K562 (cell line): Measurements from ENCODE around the gene CACTIN. TPM values are rescaled to one million over a fixed set of nuclear protein-coding genes. Genes with fewer than 3 reads are reported as not detected.

Source experiments
- ATAC-seq: fragments of 200-7000 bp; cut with Tn5 transposase; 3 replicates; pipeline ENCODE4 v1.9.1; 2020; ENCODE audit warnings: moderate library complexity
- BruUV-seq: library from RNA; stranded (reverse); fragments of 400-500 nt; replicated peaks from 2 replicates; lab custom pipeline; 2021; lab: Mats Ljungman, UMichigan
- CTCF ChIA-PET: fragments of 300-600 bp; formaldehyde crosslinking; extraction: SDS; loops from one replicate; lab custom pipeline; 2021; ENCODE audit warnings: low intra/inter-chr PET ratio; lab: Yijun Ruan, JAX
- POLR2A ChIA-PET: fragments of 300-600, 350-650 bp; sonication (Branson Sonifier 250); formaldehyde crosslinking; extraction: SDS; loops from one replicate; lab custom pipeline; 2021; ENCODE audit warnings: antibody characterized with exemption, inconsistent platforms; lab: Yijun Ruan, JAX
- DNase-seq, 4 experiments: peaks; one replicate each; pipeline versions ENCODE4 v3.0.0 to v3.0.0-alpha.2; 2011 to 2018; ENCODE audit warnings: low spot score in 3 of 4, mixed read lengths in 3 of 4; ENCODE audit errors: extremely low read depth in 1 of 4
- FAIRE-seq: peaks from 2 replicates; lab custom pipeline; 2011; peaks lifted over from hg19 to GRCh38; lab: Jason Lieb, UNC
- H2AFZ ChIP-seq: 2 replicates; pipeline ENCODE4 v1.6.0; 2011; ENCODE audit warnings: low read depth, low read length, control low read depth, inconsistent platforms
- H3K27ac ChIP-seq: fragments of 200-600 bp; 3 replicates; pipeline ENCODE4 v1.8.0; 2011; ENCODE audit warnings: low read depth, mild to moderate bottlenecking, control low read depth, inconsistent platforms, low read length, moderate library complexity, mixed read lengths; ENCODE audit errors: extremely low read depth
- H3K27me3 ChIP-seq, 2 experiments: fragments of 300-600 bp in 1 of 2; 2 replicates in 1 of 2; 3 replicates in 1 of 2; pipeline versions ENCODE4 v1.6.0 to v1.8.0; 2011; ENCODE audit warnings: inconsistent platforms in 2 of 2, low read length in 2 of 2, mild to moderate bottlenecking in 1 of 2, mixed read lengths in 1 of 2, moderate library complexity in 1 of 2; ENCODE audit not compliant: control insufficient read depth in 2 of 2, insufficient read depth in 2 of 2
- H3K36me3 ChIP-seq: fragments of 300-600 bp; 3 replicates; pipeline ENCODE4 v1.8.0; 2011; ENCODE audit warnings: mild to moderate bottlenecking, low read length, inconsistent platforms; ENCODE audit not compliant: control insufficient read depth, insufficient read depth
- H3K4me1 ChIP-seq, 2 experiments: fragments of 200-600 bp in 1 of 2; replicated peaks in 1 of 2; 2 replicates in 1 of 2; 3 replicates in 1 of 2; pipeline versions ENCODE4 v1.5.1 to v1.8.0; 2011; ENCODE audit warnings: inconsistent platforms in 2 of 2, low read length in 2 of 2, mild to moderate bottlenecking in 1 of 2, mixed read lengths in 1 of 2, moderate library complexity in 1 of 2; ENCODE audit not compliant: control insufficient read depth in 2 of 2, insufficient read depth in 2 of 2
- H3K4me2 ChIP-seq: 2 replicates; pipeline ENCODE4 v1.6.1; 2011; ENCODE audit warnings: low read length, control low read depth, inconsistent platforms, mixed read lengths; ENCODE audit not compliant: insufficient read depth
- H3K4me3 ChIP-seq: fragments of 200-600 bp; sonication (generic), shearing (Covaris generic); 2 replicates; pipeline ENCODE4 v1.5.1; 2016; ENCODE audit warnings: control low read depth, inconsistent platforms
- H3K79me2 ChIP-seq: fragments of 200-600 bp; 3 replicates; pipeline ENCODE4 v1.8.0; 2011; ENCODE audit warnings: low read length, inconsistent platforms; ENCODE audit not compliant: control insufficient read depth, insufficient read depth
- H3K9ac ChIP-seq, 2 experiments: 2 replicates each; pipeline versions ENCODE4 v1.6.0 to v1.6.1; 2011; ENCODE audit warnings: low read depth in 2 of 2, low read length in 2 of 2, control low read depth in 1 of 2, inconsistent platforms in 1 of 2, mild to moderate bottlenecking in 1 of 2, mixed read lengths in 1 of 2; ENCODE audit not compliant: insufficient read depth in 1 of 2
- H3K9me1 ChIP-seq: one replicate; pipeline ENCODE4 v1.6.0; 2011; ENCODE audit warnings: inconsistent platforms, mild to moderate bottlenecking, low read length, moderate library complexity; ENCODE audit not compliant: control insufficient read depth, insufficient read depth
- H3K9me3 ChIP-seq: replicated peaks from 2 replicates; pipeline ENCODE4 v1.5.1; 2011; ENCODE audit warnings: low read depth, low read length, inconsistent platforms; ENCODE audit not compliant: control insufficient read depth, insufficient read depth
- H4K20me1 ChIP-seq: replicated peaks from 2 replicates; pipeline ENCODE4 v1.6.1; 2011; ENCODE audit warnings: low read length, inconsistent platforms, mixed read lengths; ENCODE audit not compliant: control insufficient read depth, insufficient read depth
- FOXM1 ChIP-seq, 2 experiments: fragments of 450-650 bp in 1 of 2; sonication (generic) in 1 of 2; formaldehyde crosslinking in 1 of 2; IDR thresholded peaks; 2 replicates each; pipeline versions ENCODE4 v1.6.1 to v1.9.0; 2017 to 2022; ENCODE audit warnings: low read depth in 2 of 2, mild to moderate bottlenecking in 2 of 2, missing genetic modification reagents in 1 of 2, moderate library complexity in 1 of 2
- KLF13 ChIP-seq: fragments of 450-650 bp; IDR thresholded peaks from 2 replicates; pipeline ENCODE4 v1.6.1; 2016; ENCODE audit warnings: missing genetic modification characterization, low read depth, mild to moderate bottlenecking, missing compliant biosample characterization, moderate library complexity, borderline replicate concordance
- MYC ChIP-seq, 2 experiments: fragments of 250-450 bp in 1 of 2; sonication (Bioruptor Pico) in 1 of 2; IDR thresholded peaks; 2 replicates each; pipeline versions ENCODE4 v1.5.1 to v1.6.1; 2012 to 2021; ENCODE audit warnings: low read depth in 2 of 2, borderline replicate concordance in 1 of 2, improper control_type of control experiment in 1 of 2, low read length in 1 of 2, mild to moderate bottlenecking in 1 of 2, moderate library complexity in 1 of 2
- NFIX ChIP-seq: fragments of 250-450 bp; sonication (Bioruptor Pico); IDR thresholded peaks from 2 replicates; pipeline ENCODE4 v1.4.0; 2020; ENCODE audit warnings: low read depth, mild to moderate bottlenecking, moderate library complexity
- SLC30A9 ChIP-seq: fragments of 250-450 bp; sonication (Bioruptor Pico); IDR thresholded peaks from 2 replicates; pipeline ENCODE4 v1.8.0; 2022; ENCODE audit warnings: mild to moderate bottlenecking, moderate library complexity
- TCF7L2 ChIP-seq: fragments of 150-350 bp; IDR thresholded peaks from 2 replicates; pipeline ENCODE4 v1.6.1; 2016; ENCODE audit warnings: low read depth, mild to moderate bottlenecking, low read length, moderate library complexity
- THAP12 ChIP-seq: fragments of 250-450 bp; sonication (Bioruptor Pico); IDR thresholded peaks from 2 replicates; pipeline ENCODE4 v1.9.0; 2021; ENCODE audit warnings: mild to moderate bottlenecking, inconsistent platforms
- YY1 ChIP-seq, 3 experiments: IDR thresholded peaks; 2 replicates each; pipeline ENCODE4 v1.6.1; 2011; ENCODE audit warnings: low read length in 2 of 3, mild to moderate bottlenecking in 2 of 3, moderate library complexity in 2 of 3, borderline replicate concordance in 1 of 3, control low read depth in 1 of 3, low read depth in 1 of 3; ENCODE audit not compliant: insufficient read depth in 3 of 3, insufficient replicate concordance in 2 of 3, control insufficient read depth in 1 of 3, insufficient read length in 1 of 3; ENCODE audit errors: extremely low read depth in 1 of 3
- ZNF3 ChIP-seq: fragments of 250-450 bp; sonication (Bioruptor Pico); IDR thresholded peaks from 2 replicates; pipeline ENCODE4 v1.5.0; 2021; ENCODE audit warnings: mild to moderate bottlenecking, moderate library complexity
- ZNF609 ChIP-seq: sonication (generic); formaldehyde crosslinking; IDR thresholded peaks from 2 replicates; pipeline ENCODE4 v1.8.1; 2023; ENCODE audit warnings: missing genetic modification reagents, mild to moderate bottlenecking, borderline replicate concordance
- whole genome bisulfite sequencing: fragments of 100-300 bp; shearing (Covaris generic); methylation state at CpG from one replicate; pipeline ENCODE4 v1.1.6; 2016; ENCODE audit warnings: low coverage, mixed read lengths; ENCODE audit not compliant: insufficient coverage; ENCODE audit errors: missing lambda C conversion rate; 5-methylcytosine and 5-hydroxymethylcytosine counted together
- in situ Hi-C: fragments of 300-500 bp; cut with MboI; formaldehyde crosslinking; loops from 4 replicates; pipeline ENCODE4 v1.15.0; 2018; ENCODE audit warnings: inconsistent platforms, mixed read lengths
- intact Hi-C: fragments of 100-400 bp; cut with micrococcal nuclease; formaldehyde crosslinking; loops from 2 replicates; pipeline ENCODE4 v1.14.2; 2022
- polyA plus RNA-seq, 8 experiments: library from polyadenylated mRNA; depleted of rRNA in 4 of 8; stranded (reverse) in 5 of 8; unstranded in 3 of 8; fragments of >200 nt; fragmentation: Nextera tagmentation in 2 of 8; fragmentation: Illumina TruSeq in 1 of 8; extraction: Ambion mirVana in 2 of 8; extraction: Trizol in 1 of 8; gene quantifications; 2 replicates each; pipeline versions ENCODE4 v1.2.1 to v1.2.3, GENCODE V29; 2011 to 2014; ENCODE audit warnings: inconsistent platforms in 1 of 8, missing spikeins in 1 of 8
- total RNA-seq, 7 experiments: library from RNA; depleted of rRNA in 6 of 7; stranded (reverse); fragments of >200 nt in 6 of 7; fragmentation: Illumina TruSeq in 2 of 7; extraction: Trizol in 2 of 7; gene quantifications; 2 replicates each; pipeline versions ENCODE4 v1.2.1 to v1.2.3, GENCODE V29; 2011 to 2021; ENCODE audit warnings: low replicate concordance in 1 of 7

CACTIN gene
- total and polyA plus RNA-seq, 9 of the 15 experiments (the other 6 are each of a cell fraction or from before 2014, with no cell fraction given): 0.15 to 49.2 (median 15.0) TPM

GRCh38 chr19:3627351-3627723, 747 bp upstream of the CACTIN start:
- ATAC-seq (no peak), FAIRE-seq (no peak), DNase-seq (no peak)
- WGBS: 53% methylated on average over 7 of the region's 7 CpGs
- H3K4me3 ChIP-seq: no peak overlapping the region
- POLR2A ChIA-PET: interaction anchor here (0.5 to 1.1 kb wide), 7 partner anchors 12 to 353 kb away, joined by 3 to 5 read pairs (median 3); no protein-coding TSS in a partner anchor
- peaks cover 28% of the 10 kb centered on the region for H3K79me2 ChIP-seq
- H3K9ac ChIP-seq: no peak overlapping the region
- H3K36me3 ChIP-seq: peaks cover 29% of the 10 kb centered on the region; the same call in 1 of the 3 replicates
- intact Hi-C loops (no loop called here), in situ Hi-C loops (no loop called here)
- no TSS peak for BruUV-seq
- peak overlapping the region; percentile 93 for H3K4me2 ChIP-seq
- H3K27me3 ChIP-seq: no peaks in the 10 kb centered on the region
- no peaks in the 10 kb centered on the region for H3K9me3 ChIP-seq
- CTCF ChIA-PET: no interaction called here
- no peaks in the 10 kb centered on the region for H3K9me1 ChIP-seq
- H3K27ac ChIP-seq: no peak overlapping the region
- H2AFZ ChIP-seq: peak overlapping the region; percentile 88
- H4K20me1 ChIP-seq: peaks cover 11% of the 10 kb centered on the region; the same call in 1 of the 2 replicates
- peaks cover 0 to 45% of the 10 kb centered on the region in 2 experiments; a peak in 3 of 5 replicates for H3K4me1 ChIP-seq
- TF ChIP-seq THAP12 (no peak), NFIX (CRISPR knock-in tag) (no peak), MYC (IDR thresholded peaks at IDR 0.05; ENCODE audit: low read depth, low read length) (no peak), MYC (CRISPR knock-in tag; IDR thresholded peaks at IDR 0.05; ENCODE audit: borderline replicate concordance, low read depth) (no peak), FOXM1 (IDR thresholded peaks at IDR 0.05; ENCODE audit: low read depth) (peak; percentile 50), FOXM1 (CRISPR knock-in tag; IDR thresholded peaks at IDR 0.05; ENCODE audit: low read depth) (no peak), SLC30A9 (no peak), TCF7L2 (no peak), ZNF609 (no peak), YY1 (IDR thresholded peaks at IDR 0.05; ENCODE audit: borderline replicate concordance in 1 of 3, control insufficient read depth in 1 of 3, extremely low read depth in 1 of 3, insufficient read depth in 3 of 3, insufficient read length in 1 of 3, insufficient replicate concordance in 2 of 3, low read depth in 1 of 3, low read length in 2 of 3) (no peak), KLF13 (tag) (0 out of 2 replicates have a peak, but pooled peaks have one; percentile 1), ZNF3 (CRISPR knock-in tag) (no peak)
